ENCODE measurements around the gene PRPF40B. TPM values are rescaled to one million over a fixed set of nuclear protein-coding genes. Genes with fewer than 3 reads are reported as not detected.

Gene PRPF40B
- total and polyA plus RNA-seq, 3 donors from 2014 or later = 49.2 to 66.8 (median 66.7) TPM

DNA sequence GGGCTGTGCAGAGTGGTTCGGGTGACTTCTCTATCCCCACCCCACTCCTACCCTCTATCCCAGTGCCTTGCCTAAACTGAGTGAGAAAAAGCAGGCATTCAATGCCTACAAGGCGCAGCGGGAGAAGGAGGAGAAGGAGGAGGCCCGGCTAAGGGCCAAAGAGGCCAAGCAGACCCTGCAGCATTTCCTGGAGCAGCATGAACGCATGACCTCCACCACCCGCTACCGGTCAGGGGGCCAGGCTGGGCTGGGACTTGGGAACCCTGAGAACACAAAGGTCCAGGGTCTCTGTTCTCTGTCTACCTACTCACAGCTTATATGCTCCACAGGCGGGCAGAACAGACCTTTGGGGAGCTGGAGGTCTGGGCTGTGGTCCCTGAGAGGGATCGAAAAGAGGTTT, 11.7 kb downstream of the PRPF40B start:
- TF ChIP-seq, protein P1, sequence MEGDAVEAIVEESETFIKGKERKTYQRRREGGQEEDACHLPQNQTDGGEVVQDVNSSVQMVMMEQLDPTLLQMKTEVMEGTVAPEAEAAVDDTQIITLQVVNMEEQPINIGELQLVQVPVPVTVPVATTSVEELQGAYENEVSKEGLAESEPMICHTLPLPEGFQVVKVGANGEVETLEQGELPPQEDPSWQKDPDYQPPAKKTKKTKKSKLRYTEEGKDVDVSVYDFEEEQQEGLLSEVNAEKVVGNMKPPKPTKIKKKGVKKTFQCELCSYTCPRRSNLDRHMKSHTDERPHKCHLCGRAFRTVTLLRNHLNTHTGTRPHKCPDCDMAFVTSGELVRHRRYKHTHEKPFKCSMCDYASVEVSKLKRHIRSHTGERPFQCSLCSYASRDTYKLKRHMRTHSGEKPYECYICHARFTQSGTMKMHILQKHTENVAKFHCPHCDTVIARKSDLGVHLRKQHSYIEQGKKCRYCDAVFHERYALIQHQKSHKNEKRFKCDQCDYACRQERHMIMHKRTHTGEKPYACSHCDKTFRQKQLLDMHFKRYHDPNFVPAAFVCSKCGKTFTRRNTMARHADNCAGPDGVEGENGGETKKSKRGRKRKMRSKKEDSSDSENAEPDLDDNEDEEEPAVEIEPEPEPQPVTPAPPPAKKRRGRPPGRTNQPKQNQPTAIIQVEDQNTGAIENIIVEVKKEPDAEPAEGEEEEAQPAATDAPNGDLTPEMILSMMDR (IDR thresholded peaks at IDR 0.05) = no peak
- TF ChIP-seq POLR2A (IDR thresholded peaks at IDR 0.05) = no peak
- intact Hi-C loops (cut with DNase I; ENCODE audit: low total_unique reads) = no loop called here
- H3K4me1 ChIP-seq = peaks cover 12% of the 10 kb centered on the region

DNA sequence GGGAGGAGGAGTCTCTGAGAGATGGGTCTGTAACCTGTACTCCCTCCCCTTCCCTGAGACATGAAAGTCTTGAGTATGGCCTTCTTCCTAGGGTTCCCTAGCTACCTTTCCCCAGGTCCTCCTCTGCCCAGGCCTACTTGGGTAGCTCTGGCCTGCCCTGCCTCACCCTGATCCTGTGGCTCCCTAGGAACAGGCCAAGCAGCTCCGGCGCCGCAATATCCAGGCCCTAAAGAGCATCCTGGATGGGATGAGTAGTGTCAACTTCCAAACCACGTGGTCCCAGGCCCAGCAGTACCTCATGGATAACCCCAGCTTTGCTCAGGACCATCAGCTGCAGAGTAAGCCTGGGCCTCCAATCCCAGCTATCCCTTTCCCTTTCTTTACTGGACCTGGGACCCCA, 12.3 kb downstream of the PRPF40B start:
- Histone ChIP-seq H3K9me3 (no peaks in the 10 kb centered on the region), H3K27me3 (no peaks in the 10 kb centered on the region), H3K4me3 (no peak overlapping the region), H3K4me1 (peaks cover 12% of the 10 kb centered on the region), H3K27ac (no peak overlapping the region), H3K36me3 (ENCODE audit: low read depth, missing control alignments) (no peaks in the 10 kb centered on the region)
- TF ChIP-seq, protein P1 (IDR thresholded peaks at IDR 0.05) = no peak
- no peak for TF ChIP-seq POLR2A (IDR thresholded peaks at IDR 0.05)
- no peak for DNase-seq
- intact Hi-C loops (cut with DNase I; ENCODE audit: low total_unique reads) = no loop called here
- 88 to 92% methylated on average over 4 of the region's 4 CpGs for WGBS, 2 donors

More for the DNA sequence above, 11.7 kb downstream of the PRPF40B start:
- WGBS, 2 donors = 78 to 89% methylated on average over 9 of the region's 9 CpGs
- Histone ChIP-seq H3K27ac (no peak overlapping the region), H3K36me3 (ENCODE audit: low read depth, missing control alignments) (no peaks in the 10 kb centered on the region), H3K27me3 (no peaks in the 10 kb centered on the region), H3K4me3 (no peak overlapping the region), H3K9me3 (no peaks in the 10 kb centered on the region)
- no peak for DNase-seq

DNA sequence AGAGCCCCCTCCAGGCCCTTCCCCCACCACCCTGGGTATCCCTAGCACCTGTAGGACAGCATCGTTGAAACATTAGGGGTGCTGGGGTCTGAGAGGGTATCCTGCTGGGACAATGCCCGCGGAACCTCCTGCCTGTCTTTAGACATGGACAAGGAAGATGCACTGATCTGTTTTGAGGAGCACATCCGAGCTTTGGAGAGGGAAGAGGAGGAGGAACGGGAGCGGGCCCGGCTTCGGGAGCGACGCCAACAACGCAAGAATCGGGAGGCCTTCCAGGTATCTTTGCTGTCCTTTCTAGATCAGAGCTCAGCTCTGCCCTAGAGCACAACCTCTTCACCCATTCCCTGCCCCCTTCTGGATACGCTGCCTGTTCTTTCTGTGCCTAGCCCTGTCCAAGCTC, 13.2 kb downstream of the PRPF40B start:
- Histone ChIP-seq H3K27ac (no peak overlapping the region), H3K4me3 (no peak overlapping the region), H3K9me3 (no peaks in the 10 kb centered on the region), H3K36me3 (ENCODE audit: low read depth, missing control alignments) (no peaks in the 10 kb centered on the region), H3K27me3 (no peaks in the 10 kb centered on the region), H3K4me1 (peaks cover 12% of the 10 kb centered on the region)
- TF ChIP-seq, protein P1 (IDR thresholded peaks at IDR 0.05) = no peak
- TF ChIP-seq POLR2A (IDR thresholded peaks at IDR 0.05) = no peak
- intact Hi-C loops (cut with DNase I; ENCODE audit: low total_unique reads) = no loop called here
- peak; percentile 15 for DNase-seq
- WGBS, 2 donors = 71 to 79% methylated on average over 12 to 13 of the region's 13 CpGs

DNA sequence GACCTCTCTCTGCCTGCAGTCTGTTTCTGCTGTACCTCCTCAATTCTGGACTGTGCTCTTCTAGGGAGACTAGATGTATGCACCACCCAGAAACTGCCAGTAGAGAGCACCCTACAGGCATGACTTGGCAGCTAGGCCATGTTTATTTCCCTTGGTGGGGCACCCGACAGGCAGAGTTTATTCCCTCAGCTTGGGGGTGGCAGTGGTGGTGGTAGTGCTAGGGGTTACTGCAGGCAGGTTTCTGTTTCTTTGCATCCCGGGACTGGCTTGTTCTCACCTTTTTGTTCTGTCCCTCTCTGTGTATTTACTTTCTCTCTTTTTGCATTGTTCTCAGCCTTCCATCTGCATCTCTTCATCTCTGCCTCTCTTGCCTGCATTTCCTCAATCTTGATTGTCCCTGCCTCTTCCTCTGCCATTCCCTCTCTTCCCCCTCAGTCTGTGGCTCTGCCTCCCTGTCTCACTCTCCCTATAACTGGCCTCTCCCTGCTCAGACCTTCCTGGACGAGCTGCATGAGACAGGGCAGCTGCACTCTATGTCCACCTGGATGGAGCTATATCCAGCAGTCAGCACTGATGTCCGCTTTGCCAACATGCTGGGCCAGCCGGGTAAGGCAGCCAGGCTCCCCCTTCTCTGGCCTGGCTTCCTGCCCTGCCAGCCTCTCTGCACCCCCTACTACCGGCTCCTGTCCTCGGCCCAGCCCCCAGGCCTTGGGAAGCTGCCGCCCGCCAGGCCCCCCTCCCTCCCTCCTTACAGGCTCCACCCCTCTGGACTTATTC, 13.8 kb downstream of the PRPF40B start:
- Histone ChIP-seq H3K4me3 (no peak overlapping the region), H3K27me3 (no peaks in the 10 kb centered on the region), H3K36me3 (ENCODE audit: low read depth, missing control alignments) (no peaks in the 10 kb centered on the region), H3K4me1 (peaks cover 12% of the 10 kb centered on the region), H3K9me3 (no peaks in the 10 kb centered on the region), H3K27ac (no peak overlapping the region)
- intact Hi-C loops (cut with DNase I; ENCODE audit: low total_unique reads) = no loop called here
- WGBS, 2 donors = 23% methylated on average over 9 of the region's 9 CpGs
- DNase-seq = peak; percentile 81
- TF ChIP-seq POLR2A (IDR thresholded peaks at IDR 0.05) = no peak
- TF ChIP-seq, protein P1 (IDR thresholded peaks at IDR 0.05) = peak; percentile 56 to 73 (median 65)

Data from testis (tissue), 3 donors.